GM10248 (cell line): Measurements from ENCODE around the gene DUSP10.

Experiments
- CTCF ChIA-PET: fragments of 300-600 bp; sonication (Branson Sonifier 250); formaldehyde crosslinking; extraction: SDS; loops from one replicate; lab custom pipeline; 2021; ENCODE audit warnings: antibody characterized with exemption; lab: Yijun Ruan, JAX
- POLR2A ChIA-PET: fragments of 350-650 bp; sonication (Branson Sonifier 250); formaldehyde crosslinking; extraction: SDS; loops from one replicate; lab custom pipeline; 2020; ENCODE audit warnings: antibody characterized with exemption; lab: Yijun Ruan, JAX
- DNase-seq: peaks from one replicate; pipeline ENCODE4 v3.0.0; 2012; ENCODE audit errors: extremely low spot score
- CTCF ChIP-seq: IDR thresholded peaks from 2 replicates; pipeline ENCODE4 v1.5.1; 2012; ENCODE audit warnings: mild to moderate bottlenecking, low read depth; ENCODE audit errors: extremely low read depth, missing control alignments, control extremely low read depth

The DUSP10 gene

GRCh38 chr1:221698579-221699349 lies 43.1 kb downstream of the DUSP10 start:
- ChIA-PET POLR2A (interaction anchor here (1.0 to 1.7 kb wide), 2 partner anchors 9 to 10 kb away, joined by 3 to 5 read pairs; no protein-coding TSS in a partner anchor), CTCF (interaction anchor here (1.2 to 2.0 kb wide), 3 partner anchors 8 to 16 kb away, joined by 4 to 8 read pairs (median 7); no protein-coding TSS in a partner anchor)
- no peak for DNase-seq
- no peak for TF ChIP-seq CTCF

- CTCF ChIA-PET: interaction anchor here (1.4 to 2.0 kb wide), 3 partner anchors 8 to 15 kb away, joined by 3 to 8 read pairs (median 4); no protein-coding TSS in a partner anchor
- no peak for DNase-seq
- TF ChIP-seq CTCF: no peak
- POLR2A ChIA-PET: interaction anchor here (1.7 kb wide), 1 partner anchor 11 kb away, joined by 5 read pairs; no protein-coding TSS in a partner anchor
Measured at GRCh38 chr1:221697923-221698425, 43.9 kb downstream of the DUSP10 start.

GRCh38 chr1:221696718-221697461 lies 45.0 kb downstream of the DUSP10 start:
- TF ChIP-seq CTCF: no peak
- no peak for DNase-seq
- ChIA-PET POLR2A (interaction anchor here (1.7 kb wide), 1 partner anchor 12 kb away, joined by 5 read pairs; no protein-coding TSS in a partner anchor), CTCF (interaction anchor here (1.0 to 1.4 kb wide), 2 partner anchors 9 to 13 kb away, joined by 3 read pairs; no protein-coding TSS in a partner anchor)

GRCh38 chr1:221696027-221696426 lies 45.9 kb downstream of the DUSP10 start:
- CTCF ChIA-PET: no interaction called here
- no peak for DNase-seq
- TF ChIP-seq CTCF: no peak
- POLR2A ChIA-PET: no interaction called here

GRCh38 chr1:221695301-221695700 lies 46.6 kb downstream of the DUSP10 start:
- POLR2A ChIA-PET: no interaction called here
- DNase-seq: no peak
- CTCF ChIA-PET: no interaction called here
- no peak for TF ChIP-seq CTCF

- ChIA-PET CTCF (interaction anchor here (1.5 kb wide), 1 partner anchor 9 kb away, joined by 4 read pairs; no protein-coding TSS in a partner anchor), POLR2A (no interaction called here)
- TF ChIP-seq CTCF: no peak
- DNase-seq: no peak
Measured at GRCh38 chr1:221694109-221694508, 47.8 kb downstream of the DUSP10 start.
